PC-9 (cell line): ENCODE measurements around the gene CNTNAP1.

Experiments
- EZH2 ChIP-seq: fragments of 200-600 bp; sonication (generic); IDR thresholded peaks from 2 replicates; pipeline ENCODE4 v1.8.0; 2017; ENCODE audit warnings: antibody characterized with exemption, low read depth
- TF ChIP-seq, protein P1 (sequence below): fragments of 200-600 bp; sonication (generic); conservative IDR thresholded peaks from 2 replicates; pipeline ENCODE4 v1.6.1; 2017; ENCODE audit warnings: mixed run types, antibody characterized with exemption, mild to moderate bottlenecking, moderate library complexity

DNA sequence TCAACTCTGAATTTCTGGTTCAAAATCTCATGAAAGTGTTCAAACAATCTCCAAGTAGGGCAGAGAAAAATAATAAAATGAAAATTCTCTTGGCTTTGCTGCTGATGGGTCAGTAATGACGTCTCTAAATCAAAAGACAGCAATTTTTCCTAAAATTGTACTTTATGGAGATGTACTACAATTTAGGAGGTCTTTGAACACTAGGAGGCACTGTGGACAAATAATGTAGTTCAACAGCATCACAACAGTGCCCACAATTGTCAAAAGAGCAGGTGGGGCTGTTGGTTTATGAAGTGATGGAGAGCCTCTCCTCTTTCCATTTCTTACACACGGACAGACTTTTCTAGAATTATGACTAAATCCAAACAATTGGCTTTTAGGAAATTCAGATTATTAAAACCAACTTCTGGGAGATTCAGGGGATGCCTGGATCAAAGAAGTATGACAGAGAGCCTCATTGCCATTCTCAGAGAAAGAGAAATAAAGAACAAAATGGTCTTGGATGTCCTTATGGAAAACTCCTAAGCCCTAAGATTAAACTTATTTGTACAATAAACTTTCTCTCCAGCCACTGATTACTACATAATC lies 38.8 kb downstream of the CNTNAP1 start:
- TF ChIP-seq, protein P1, sequence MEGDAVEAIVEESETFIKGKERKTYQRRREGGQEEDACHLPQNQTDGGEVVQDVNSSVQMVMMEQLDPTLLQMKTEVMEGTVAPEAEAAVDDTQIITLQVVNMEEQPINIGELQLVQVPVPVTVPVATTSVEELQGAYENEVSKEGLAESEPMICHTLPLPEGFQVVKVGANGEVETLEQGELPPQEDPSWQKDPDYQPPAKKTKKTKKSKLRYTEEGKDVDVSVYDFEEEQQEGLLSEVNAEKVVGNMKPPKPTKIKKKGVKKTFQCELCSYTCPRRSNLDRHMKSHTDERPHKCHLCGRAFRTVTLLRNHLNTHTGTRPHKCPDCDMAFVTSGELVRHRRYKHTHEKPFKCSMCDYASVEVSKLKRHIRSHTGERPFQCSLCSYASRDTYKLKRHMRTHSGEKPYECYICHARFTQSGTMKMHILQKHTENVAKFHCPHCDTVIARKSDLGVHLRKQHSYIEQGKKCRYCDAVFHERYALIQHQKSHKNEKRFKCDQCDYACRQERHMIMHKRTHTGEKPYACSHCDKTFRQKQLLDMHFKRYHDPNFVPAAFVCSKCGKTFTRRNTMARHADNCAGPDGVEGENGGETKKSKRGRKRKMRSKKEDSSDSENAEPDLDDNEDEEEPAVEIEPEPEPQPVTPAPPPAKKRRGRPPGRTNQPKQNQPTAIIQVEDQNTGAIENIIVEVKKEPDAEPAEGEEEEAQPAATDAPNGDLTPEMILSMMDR = peak; percentile 82
- TF ChIP-seq EZH2 = no peak
